CD4-positive, alpha-beta T cell treated with Interleukin-17A for 4 hours (primary cell): ENCODE results near the gene HOOK1.
"Not testable (repeated sequence)": the region's sequence is repeated elsewhere in the genome, so short reads cannot be mapped to it uniquely, and the experiment has no call there.

Experiments
- DNase-seq: peaks from one replicate; pipeline ENCODE4 v3.0.0-alpha.2; 2020; ENCODE audit warnings: mixed read lengths

The HOOK1 gene

DNA sequence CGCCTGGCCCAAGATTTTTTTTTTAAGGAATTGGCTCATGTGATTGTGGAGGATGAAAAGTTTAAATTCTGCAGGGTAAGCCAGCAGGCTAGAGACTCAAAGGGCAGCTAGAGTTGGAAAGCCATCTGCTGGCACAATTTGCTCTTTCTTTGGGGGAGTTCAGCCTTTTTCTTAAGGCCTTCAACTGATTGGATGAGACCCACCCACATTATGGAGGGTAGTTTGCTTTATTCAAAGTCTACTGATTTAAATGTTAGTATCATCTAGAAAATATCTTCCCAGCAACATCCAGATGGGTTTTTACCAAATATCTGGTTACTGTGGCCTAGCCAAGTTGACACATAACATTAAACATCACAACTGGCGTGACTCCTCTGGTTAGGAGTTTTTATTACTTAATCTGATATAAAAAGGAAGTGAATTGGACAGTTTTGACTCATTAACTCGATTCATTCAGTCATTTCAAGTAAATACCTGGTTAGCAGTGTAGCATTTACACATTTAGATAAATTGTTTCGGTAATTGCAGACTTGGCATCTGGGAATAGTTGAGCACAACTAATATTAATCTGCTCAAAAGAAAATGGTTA, 12.4 kb downstream of the HOOK1 start:
- DNase-seq = no peak

DNA sequence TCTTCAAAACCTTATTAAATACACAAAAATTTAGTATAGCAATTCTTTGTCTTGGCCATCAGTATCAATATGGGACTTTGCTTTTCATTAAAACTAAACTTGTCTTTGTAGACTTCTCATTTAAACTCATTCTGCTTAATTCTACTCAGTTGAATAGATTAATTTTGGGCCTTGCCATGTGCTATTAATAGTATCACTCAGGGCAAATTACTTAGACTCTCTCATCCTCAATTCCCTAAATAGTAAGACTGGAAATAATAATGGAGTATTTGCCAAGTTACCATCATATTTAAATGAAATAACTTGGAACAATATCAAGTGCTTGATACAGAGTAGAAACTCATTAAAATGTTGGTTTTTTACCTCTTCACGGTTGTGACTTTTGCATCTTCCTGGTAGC, 13.4 kb downstream of the HOOK1 start:
- no peak for DNase-seq

DNA sequence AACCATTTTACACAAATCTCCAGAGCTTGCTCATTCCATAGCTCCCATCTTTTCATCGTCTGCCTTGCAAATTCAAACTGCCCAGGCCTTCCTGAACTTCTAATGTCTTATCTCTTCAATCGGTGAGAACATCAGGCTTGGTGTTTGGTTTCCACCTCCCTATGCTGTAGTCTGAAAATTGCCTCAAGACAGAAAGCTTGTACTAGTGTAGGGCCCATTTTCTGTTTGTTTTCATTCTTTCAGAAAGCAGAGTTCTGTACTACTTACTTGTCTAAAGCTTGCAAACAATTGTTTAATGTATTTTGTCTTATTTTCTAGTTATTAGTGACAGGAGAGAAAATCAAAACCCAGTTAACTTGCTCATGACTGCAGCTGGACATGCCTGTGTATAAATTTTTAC, 16.8 kb downstream of the HOOK1 start:
- DNase-seq = no peak

DNA sequence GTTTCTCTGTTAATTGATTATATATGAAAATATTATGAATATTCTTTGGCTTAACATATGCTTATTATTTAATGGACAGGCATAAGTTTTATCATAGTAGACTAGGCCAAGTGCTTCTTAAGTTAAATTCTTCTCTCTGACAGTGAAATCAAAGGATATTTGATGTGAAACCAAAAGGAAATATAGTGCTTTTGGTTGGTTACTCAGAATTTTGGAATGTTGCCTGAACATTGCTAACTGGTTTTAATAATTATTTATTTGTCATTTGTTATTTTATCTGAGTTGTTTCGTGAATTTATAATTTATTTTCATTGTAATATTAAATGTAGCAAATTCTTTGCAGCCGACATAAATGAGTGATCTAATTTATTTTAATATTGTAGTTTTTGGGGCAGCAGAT, 18.3 kb downstream of the HOOK1 start:
- no peak for DNase-seq

DNA sequence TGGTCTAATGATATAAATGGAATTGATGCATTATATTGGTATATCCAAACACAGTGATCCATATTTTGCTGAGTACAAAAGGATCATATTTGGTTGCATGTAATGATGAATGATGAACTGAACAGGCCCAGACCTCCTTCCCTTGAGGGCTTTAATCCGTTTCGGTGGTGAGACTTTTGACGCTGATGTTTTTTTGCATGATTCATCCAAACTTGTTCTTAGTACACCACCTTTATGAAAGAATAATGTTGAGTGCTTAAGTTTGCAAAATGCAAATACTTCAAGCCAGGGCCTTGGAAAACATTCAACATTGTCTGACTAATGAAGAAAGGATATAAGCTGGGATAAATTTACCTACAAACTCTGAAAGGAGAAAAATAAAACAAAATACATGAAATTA, 19.2 kb downstream of the HOOK1 start:
- DNase-seq = no peak

DNA sequence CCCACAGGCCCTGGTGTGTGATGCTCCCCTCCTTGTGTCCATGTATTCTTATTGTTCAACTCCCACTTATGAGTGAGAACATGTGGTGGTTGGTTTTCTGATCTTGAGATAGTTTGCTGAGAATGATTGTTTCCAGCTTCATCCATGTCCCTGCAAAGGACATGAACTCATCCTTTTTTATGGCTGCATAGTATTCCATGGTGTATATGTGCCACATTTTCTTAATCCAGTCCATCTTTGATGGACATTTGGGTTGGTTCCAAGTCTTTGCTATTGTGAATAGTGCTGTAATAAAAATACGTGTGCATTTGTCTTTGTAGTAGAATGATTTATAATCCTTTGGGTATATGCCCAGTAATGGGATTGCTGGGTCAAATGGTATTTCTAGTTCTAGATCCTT, 23.1 kb downstream of the HOOK1 start:
- DNase-seq = not testable (repeated sequence)

DNA sequence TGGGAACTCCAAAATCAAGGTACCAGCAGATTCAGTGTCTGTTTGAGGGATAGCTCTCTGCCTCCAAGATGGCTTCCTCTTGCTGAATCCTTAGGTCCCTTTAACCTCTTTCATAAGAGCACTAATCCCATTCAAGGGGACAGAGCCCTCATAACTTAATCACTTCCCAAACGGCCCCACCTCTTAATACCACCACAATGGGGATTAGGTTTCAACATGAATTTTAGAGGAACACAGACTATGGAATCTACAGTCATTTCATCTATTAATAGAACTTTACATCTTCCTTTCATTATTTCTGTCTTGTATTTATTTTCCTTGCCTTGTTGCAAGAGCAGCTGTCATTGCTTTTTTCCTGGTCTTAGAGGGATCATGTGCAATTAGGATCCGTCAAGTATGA, 30.3 kb downstream of the HOOK1 start:
- DNase-seq = no peak

DNA sequence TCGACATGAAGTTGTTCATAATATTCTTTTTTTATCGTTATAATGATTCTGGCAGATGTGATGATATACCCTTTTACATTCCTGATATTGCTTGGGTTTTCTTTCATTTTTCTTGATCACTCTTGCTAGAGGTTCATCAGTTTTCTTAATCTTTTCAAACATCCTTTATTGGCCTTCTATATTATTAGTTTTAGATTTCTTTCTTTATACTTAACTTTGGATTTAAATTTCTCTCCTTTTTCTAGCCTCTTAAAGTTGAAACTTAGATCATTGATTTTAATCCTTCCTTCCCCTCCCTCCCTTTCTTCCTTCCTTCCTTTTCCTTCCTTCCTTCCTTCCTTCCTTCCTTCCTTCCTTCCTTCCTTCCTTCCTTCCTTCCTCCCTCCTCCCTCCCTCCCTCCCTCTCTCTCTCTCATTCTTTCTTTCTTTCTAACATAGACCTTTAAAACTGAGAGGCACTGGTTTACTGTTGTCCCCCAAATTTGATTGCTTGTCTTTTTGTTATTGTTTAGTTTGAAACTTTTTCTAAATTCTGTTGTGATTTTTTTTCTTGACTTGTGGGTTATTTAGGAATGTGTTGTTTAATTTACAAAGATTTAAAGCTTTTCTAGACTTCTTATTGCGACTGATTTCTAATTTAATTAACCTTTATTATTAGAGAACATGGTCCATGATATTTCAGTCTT, 31.6 kb downstream of the HOOK1 start:
- no peak for DNase-seq

DNA sequence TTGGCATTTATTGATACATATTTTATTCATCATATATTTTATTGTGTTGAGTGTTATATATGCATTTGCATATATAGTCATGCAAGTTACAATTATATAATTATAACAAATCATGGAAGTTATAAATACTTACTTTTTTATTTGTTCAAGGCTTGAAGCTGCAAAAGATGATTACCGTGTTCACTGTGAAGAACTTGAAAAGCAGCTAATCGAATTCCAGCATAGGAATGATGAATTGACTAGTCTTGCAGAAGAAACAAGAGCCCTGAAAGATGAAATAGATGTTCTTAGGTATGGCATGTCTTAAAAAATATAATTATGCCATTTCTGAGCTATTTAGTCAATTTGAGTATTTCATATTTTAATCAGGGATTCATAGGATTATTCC, 32.1 kb downstream of the HOOK1 start:
- no peak for DNase-seq

DNA sequence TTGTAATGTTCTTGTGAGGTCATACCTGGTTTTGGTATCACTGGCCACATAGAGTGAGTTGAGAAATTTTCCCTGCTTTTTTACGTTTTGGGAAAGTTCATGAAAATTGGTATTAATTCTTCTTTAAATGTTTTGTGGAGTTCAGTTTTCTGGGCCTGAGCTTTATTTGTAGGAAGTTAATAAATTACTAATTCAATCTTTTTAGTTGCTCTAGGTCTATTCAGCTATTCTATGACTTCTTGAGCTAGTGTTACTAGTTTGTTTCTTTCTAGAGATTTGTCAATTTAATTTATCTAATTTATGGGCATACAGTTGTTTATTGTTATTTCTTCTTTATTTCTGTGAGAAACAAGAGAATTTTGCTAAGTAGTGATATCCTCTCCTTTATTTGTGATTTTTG, 37.4 kb downstream of the HOOK1 start:
- DNase-seq = no peak

DNA sequence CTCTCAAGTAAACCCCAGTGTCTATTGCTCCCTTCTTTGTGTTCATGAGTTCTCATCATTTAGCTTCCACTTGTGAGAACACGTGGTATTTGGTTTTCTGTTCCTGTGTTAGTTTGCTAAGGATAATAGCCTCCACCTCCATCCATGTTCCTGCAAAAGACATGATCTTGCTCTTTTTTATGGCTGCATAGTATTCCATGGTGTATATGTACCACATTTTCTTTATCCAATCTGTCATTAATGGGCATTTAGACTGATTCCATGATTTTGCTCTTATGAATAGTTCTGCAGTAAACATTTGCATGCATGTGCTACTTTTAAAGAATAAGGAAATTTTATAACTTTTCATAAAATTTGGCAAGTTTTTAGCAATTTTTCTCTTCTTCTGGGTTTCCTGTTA, 40.5 kb downstream of the HOOK1 start:
- not testable (repeated sequence) for DNase-seq

DNA sequence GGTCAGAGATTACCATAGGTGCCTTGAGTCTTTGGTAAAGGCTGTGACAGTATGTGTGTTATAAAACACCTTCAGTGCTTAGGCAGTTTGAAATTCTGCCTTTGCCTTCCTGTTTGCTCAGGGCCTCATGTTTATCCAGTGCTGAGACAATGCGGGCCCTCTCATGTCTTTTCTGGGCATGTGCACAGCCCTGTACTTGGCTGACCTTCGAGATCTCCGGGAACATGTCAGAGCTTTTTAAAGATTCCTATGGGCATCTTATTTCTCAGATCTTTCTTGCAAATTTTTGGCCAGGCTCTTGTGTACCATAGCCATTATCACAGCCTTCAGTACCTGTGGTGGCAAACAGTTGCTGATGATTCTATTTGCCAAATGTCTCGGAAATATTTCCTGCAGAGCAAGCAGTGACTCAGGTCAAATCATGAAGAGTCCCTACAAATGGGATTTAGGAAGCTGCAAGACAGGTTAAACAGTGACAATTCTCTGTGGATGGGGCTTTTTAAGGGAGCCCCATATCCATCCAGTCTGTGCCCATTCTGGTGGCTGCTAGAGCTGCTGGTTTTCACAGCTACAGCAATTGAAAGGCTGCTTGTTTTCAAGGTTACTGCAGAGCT, 42.1 kb downstream of the HOOK1 start:
- DNase-seq = no peak

DNA sequence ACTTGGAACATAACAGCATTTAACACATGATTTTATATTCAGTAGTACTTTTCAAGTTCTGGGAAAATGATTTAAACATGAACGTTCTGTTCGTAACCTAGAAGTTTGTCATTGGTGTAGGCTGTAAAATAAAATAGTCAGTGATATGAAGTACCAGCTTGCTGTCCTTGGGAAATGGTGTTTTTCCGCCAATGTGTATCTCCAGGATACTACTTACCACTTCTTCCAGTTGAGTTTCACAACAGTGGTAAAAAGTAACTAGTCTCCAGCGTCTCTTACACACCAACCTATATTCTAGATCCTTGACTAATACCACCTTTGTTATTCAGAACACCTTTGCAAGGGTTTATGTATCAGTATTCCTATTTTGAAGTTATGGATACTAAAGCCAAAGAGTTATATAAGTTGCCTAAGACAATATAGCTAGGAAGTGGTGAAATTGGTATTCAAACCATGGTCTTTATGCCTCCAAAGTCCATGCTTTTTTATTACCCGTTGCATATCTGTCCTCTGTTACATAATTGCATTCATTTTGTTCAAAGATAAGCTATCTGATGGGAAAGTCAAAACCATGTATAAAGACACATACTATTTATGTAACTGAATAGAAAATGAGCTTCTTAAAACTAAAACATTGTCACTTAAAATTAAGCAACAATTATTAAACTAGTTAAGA, 43.1 kb downstream of the HOOK1 start:
- no peak for DNase-seq

DNA sequence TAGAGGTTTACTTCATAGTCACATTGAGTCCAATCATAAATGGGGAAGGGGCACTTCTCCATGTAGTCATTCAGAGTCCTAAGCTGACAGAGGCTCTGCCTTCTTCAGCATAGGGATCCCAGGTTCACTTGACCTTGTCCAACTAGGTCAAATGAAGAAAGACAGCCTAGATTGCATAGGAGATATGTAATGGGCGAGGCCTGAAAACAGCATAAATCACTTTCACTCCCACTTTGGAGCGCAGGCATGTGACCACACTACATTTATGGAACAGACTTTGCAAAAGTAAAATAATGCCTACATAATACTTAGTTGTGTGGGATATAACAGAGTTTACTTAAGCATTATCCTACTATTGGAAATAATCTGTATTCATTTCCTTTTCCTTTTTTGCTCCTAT, 51.7 kb downstream of the HOOK1 start:
- no peak for DNase-seq

DNA sequence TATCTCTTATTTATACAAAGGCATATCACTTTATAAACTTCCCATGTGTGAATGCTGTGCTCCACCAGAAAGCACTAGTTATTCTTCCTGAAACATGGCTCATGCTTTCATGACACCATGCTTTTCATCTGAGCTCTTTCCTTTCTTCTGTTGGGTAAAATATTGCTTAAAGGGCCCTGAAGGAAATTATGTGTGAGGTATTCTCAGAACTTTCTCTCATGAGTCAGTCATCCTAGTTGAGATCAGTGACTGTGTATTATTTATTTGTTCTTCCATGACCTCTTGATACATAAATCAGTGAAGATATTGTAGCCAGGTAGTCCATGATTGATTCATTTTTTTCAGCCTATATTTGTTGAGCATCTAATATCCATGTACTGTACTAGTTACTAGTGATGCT, 57.0 kb downstream of the HOOK1 start:
- no peak for DNase-seq

DNA sequence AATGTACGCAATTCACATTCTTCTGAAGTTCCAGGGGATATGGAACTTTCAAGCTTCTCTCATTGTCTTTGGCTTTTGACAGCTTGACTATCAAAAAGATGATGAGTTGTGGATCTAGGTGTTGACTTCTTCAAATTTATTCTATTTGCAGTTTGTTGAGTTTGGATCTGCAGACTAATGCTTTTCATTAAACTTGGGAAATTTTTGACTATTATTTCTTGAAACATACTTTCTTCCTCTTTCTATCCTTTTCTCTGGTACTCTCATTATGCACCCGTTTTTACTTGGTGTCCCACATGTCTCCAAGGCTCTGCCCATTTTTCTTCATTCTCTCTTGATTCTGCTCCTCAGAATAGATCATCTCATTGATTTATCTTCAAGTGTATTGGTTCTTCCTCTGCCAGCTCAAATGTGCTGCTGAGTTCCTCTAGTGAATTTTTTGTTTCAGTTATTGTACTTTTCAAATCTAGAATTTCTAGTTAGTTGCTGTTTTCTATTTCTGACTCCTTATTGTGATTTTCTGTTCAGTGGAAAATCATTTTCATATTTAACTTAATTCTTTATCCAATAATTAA, 62.4 kb downstream of the HOOK1 start:
- no peak for DNase-seq

DNA sequence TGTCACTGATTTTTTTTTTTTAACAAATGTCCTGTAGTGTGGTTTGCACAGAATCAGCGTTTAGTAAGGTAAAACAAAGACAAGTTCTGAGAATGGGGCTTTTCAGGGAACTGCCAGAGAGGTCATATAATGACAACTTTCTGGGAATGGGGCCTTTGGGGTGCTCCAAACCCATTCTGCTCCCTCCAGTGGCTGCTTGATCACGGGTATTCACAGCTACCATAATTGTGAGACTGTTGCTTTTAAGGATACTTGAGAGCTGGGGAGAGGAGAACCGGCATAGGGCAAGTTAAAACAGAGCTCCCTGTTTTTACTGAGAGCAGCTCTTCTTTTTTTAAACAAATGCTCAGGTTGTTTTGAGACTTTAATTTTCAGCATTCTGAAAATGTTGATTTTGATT, 63.6 kb downstream of the HOOK1 start:
- no peak for DNase-seq

DNA sequence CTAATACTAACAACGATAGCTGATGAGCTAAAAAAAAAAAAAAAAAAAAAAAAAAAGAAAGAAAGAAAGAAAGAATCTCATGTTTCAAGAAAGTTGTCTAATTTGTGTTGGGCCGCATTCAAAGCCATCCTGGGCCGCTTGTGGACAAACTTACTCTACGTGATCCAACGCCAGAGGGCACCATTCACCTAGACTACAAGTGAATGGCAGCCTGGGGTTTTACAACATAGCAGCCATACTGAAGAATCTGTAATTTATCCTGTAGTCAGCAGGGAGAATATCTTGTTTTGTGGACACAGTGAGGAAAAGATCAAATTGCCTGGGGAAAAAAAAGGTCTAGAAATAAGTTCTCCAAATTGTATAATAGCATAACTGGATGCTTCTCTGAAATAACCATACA, 64.8 kb downstream of the HOOK1 start:
- peak; percentile 59 for DNase-seq

DNA sequence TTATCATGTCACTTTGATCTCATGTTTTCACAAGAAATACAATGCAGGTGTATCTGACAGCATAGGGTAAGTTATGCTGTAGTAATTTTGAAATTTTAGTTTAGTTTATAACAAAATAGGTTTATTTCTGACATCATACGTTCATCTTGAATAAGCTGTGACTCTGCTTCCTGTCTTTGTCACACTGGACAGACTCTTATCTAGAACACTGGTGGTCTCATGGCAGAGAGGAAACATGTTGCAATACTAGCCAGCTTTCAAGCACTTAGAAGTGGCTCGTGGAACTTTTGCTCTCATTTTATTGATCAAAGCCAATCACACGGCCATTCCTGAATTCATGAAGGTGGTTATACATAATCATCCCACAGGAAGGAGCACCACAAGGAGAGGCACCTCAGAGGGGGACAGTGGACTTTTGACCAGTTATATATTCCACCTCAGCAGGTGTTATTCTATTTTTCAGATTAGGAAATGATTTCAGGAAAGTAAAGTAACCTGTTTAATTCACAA, 65.3 kb downstream of the HOOK1 start:
- no peak for DNase-seq

DNA sequence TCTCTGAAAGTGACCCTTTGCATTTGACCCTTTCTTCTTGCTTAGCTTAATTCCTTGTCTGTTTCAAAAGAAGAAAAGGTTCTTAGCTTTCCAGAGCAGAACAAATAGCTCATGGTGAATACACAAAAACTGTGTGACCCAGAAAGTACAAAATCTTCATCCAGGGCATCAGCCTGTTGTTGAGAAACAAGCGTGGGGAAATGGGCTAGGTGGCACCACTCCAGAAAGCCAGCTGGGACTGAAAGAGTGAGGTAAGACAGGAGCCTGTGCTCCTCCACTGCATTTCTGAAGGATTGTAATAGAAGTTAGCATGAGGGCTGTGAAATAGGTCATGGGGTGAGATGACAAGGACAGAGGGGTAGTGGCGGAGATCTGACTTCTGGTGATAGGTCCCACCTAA, 66.0 kb downstream of the HOOK1 start:
- no peak for DNase-seq

DNA sequence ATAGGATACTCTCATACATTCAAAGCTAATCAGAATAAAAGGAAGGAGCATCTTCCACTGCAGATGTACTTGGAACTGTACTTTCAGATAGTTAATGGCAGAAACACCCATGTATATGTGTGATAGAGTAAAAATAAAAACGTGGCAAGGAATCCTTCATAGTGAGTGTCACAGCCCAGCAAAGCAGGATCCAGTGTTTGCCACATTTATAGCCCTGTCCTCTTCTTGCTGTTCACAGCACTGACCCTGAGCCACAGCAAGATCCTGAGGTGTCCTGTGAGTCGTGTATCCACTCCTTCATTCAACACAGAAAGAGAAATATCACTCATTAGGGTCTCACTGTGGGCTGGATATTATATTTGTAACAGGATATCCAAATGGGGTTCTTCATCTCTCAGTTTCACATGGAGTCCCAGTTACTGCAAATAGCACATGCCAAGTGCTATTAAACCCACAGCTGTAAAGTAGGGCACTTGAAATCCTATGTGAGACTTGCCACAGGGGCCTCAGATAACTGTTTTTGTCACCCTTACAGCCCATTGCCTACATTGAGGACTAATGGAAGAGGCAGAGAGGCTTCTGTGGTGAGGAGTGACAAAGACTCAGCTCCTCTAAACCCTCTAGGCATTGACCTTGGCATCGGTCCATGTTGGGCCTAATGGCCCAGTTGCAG, 70.5 kb downstream of the HOOK1 start:
- no peak for DNase-seq

DNA sequence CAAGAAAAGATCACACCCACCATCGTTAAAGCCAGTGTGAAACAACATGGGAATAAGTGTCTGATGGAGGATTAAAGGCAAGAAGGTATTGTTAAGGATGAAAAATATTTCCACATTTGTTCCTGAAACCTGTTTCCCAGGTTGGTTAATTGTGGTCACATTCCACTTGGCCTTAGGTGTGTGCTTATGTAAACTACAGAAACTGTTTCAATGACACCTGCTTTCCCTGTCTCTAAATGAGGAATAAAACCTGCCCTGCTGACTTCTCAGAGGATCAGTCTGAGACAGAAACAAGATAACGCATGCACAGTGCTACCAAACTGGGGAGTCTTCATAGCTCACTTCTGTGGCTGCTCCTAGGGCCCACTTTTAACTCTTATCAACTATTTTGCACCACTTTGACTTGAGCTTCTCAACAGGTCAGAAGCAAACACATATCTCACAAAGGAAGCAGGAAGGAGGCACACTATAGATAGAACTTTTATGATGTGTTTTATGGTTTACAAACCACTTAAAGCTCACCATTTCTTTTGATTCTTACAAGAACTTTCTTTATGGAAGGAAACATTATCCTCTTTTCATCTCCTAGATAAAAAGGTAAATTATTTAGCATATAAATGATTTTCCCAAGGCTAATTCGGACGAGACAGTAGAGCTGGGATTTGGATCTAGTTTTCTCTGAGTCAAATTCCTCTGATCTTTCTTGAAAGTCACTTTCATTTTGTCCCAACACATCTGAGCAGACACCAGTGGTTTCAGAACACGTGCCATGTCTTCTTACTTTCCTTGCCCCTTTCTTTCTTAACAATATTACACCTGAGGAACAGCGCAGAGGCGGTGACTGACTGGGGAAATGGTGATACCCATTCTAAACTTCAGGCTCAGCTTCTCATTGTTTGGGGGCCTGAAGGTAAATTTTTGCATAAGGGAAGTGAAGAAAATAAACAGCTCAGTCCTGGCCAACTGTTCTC, 78.4 kb downstream of the HOOK1 start:
- peak; percentile 3 for DNase-seq
